Type B pancreatic cell (in vitro differentiated cells): ENCODE data around the gene CORO6. TPM values are rescaled to one million over a fixed set of nuclear protein-coding genes. Genes with fewer than 3 reads are reported as not detected.
A peak's percentile ranks its signal among the peaks of the same experiment; 100 is the strongest.

Experiments used
- DNase-seq: peaks from one replicate; pipeline ENCODE4 v3.0.0; 2021; ENCODE audit warnings: mixed read lengths; ENCODE audit not compliant: unreplicated experiment; ENCODE audit errors: extremely low spot score
- H3K27ac Mint-ChIP-seq: 2 replicates; pipeline ENCODE4 v1.8.0; 2021; ENCODE audit warnings: mild to moderate bottlenecking, mixed read lengths
- H3K27me3 Mint-ChIP-seq: 2 replicates; pipeline ENCODE4 v1.8.0; 2021; ENCODE audit warnings: mixed read lengths
- H3K36me3 Mint-ChIP-seq: 2 replicates; pipeline ENCODE4 v1.8.0; 2021; ENCODE audit warnings: mixed read lengths
- H3K4me1 Mint-ChIP-seq: one replicate; pipeline ENCODE4 v1.8.0; 2021; ENCODE audit warnings: mixed read lengths; ENCODE audit not compliant: unreplicated experiment
- H3K4me3 Mint-ChIP-seq: 2 replicates; pipeline ENCODE4 v1.8.0; 2021; ENCODE audit warnings: mild to moderate bottlenecking, mixed read lengths
- H3K9me3 Mint-ChIP-seq: 2 replicates; pipeline ENCODE4 v1.8.0; 2021; ENCODE audit warnings: mixed read lengths
- total RNA-seq: library from RNA; stranded (reverse); gene quantifications from 2 replicates; pipeline ENCODE4 v1.2.1, GENCODE V29; 2021; ENCODE audit warnings: low replicate concordance
- TF ChIP-seq, protein P1 (sequence below): fragments of 200-600 bp; sonication (generic); conservative IDR thresholded peaks from 2 replicates; pipeline ENCODE4 v1.5.0; 2021; ENCODE audit warnings: antibody characterized with exemption, mild to moderate bottlenecking

CORO6 gene
- total RNA-seq, 1 donor from 2014 or later, result 6.8 TPM

DNA sequence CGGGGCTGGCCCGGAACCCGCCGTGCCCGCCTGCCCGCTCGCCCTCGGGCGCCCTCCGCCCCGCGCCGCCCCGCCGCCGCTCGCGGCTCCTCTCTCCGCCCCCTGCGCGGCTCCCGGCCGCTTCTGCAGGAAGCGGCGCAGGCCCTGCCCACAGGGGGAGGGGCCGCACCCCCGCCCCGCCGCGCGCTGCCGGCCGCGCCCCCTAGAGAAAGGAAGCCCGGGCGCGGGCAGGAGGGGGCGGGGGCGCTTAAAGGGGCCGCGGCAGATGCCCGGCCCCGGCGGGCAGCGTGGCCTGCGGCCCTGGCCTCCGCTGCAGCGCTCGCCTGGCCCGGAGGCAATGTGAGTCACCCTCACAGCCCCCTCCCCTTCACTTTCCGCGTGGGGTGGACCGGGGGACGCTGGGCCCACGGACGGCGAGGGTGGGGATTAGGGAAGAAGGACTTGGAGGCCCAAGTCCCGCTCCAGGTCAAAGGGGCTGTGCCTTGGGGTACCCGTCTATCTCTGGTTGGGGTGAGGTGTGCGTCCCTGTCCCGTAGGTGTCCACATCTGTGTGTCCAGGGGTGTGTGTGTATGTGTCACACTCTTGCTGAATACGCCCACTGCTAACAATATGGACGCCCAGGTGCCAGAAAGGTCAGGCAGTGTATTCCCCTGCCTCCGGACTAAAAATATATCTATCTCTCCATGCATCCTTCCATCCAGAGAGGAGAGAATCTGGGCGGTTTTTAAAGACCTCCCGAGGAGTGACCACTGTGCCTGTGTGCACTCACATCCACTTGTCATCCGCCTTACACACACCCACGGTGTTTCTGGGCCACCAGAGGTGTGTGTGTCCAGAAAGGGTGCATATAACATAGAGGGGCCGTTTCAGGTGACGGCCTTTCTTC is 32.9 kb downstream of the CORO6 start, which contains the start of gene GIT1:
TSS of gene GIT1 (minus strand) at position 125 of the 887 bp plus-strand sequence. CDS start 270 bp downstream, outside the sequence.
- Mint-ChIP-seq H3K4me3 (peak within 1 kb of the TSS; percentile 92), H3K27ac (peak within 1 kb of the TSS; percentile 94), H3K9me3 (no peaks in the 10 kb centered on the region), H3K4me1 (peaks cover 23% of the 10 kb centered on the region), H3K36me3 (no peaks in the 10 kb centered on the region), H3K27me3 (no peaks in the 10 kb centered on the region)
- TF ChIP-seq, protein P1, sequence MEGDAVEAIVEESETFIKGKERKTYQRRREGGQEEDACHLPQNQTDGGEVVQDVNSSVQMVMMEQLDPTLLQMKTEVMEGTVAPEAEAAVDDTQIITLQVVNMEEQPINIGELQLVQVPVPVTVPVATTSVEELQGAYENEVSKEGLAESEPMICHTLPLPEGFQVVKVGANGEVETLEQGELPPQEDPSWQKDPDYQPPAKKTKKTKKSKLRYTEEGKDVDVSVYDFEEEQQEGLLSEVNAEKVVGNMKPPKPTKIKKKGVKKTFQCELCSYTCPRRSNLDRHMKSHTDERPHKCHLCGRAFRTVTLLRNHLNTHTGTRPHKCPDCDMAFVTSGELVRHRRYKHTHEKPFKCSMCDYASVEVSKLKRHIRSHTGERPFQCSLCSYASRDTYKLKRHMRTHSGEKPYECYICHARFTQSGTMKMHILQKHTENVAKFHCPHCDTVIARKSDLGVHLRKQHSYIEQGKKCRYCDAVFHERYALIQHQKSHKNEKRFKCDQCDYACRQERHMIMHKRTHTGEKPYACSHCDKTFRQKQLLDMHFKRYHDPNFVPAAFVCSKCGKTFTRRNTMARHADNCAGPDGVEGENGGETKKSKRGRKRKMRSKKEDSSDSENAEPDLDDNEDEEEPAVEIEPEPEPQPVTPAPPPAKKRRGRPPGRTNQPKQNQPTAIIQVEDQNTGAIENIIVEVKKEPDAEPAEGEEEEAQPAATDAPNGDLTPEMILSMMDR, result no peak
- DNase-seq, result peak; percentile 88

DNA sequence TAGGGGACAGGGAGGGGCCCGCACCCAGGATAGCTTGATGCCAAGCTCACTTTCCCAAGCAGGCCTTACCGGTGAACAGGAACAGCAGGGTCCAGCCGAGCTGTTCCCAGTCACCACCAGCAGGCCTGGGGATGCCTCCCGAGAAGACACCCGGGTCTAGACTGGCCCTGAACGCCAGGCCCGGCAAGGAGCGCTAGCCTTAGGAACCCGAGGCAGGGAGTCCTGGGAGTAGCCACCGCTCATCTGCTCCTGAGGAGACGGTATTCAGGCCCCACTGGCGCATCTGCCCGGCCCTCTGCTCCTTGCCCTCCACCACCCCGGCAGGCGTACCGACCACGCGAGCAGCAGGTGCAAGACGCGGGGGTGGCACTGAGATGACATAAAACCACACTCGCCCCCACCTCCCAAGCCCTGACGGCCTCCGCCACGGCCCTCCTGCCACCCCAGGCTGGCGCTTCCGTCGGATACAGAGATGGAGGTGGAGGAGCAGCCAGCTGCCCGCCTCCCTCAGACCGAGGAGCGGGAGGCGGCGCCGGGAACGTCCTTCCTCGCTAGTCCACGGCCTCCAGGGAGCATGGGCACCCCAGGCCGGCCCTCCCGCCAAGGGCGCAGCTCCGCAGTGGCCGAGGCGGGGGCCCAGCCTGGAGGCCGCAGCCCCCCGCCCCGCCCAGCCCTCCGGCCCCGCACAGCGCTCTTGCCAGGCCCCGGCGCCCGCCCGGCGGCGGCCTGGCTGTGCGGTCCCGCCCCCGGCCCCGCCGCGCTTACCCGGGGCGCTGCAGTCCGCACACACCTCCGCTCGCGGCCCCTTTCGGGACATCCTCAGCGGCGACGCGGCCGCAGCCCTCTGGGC is 33.9 kb downstream of the CORO6 start:
- no peaks in the 10 kb centered on the region for H3K9me3 Mint-ChIP-seq
- no peak for DNase-seq
- H3K4me3 Mint-ChIP-seq, result peak overlapping the region; percentile 92
- H3K4me1 Mint-ChIP-seq, result peaks cover 31% of the 10 kb centered on the region
- TF ChIP-seq, protein P1, result peak; percentile 37
- H3K27ac Mint-ChIP-seq, result peak overlapping the region; percentile 78
- H3K36me3 Mint-ChIP-seq, result no peaks in the 10 kb centered on the region
- H3K27me3 Mint-ChIP-seq, result no peaks in the 10 kb centered on the region

DNA sequence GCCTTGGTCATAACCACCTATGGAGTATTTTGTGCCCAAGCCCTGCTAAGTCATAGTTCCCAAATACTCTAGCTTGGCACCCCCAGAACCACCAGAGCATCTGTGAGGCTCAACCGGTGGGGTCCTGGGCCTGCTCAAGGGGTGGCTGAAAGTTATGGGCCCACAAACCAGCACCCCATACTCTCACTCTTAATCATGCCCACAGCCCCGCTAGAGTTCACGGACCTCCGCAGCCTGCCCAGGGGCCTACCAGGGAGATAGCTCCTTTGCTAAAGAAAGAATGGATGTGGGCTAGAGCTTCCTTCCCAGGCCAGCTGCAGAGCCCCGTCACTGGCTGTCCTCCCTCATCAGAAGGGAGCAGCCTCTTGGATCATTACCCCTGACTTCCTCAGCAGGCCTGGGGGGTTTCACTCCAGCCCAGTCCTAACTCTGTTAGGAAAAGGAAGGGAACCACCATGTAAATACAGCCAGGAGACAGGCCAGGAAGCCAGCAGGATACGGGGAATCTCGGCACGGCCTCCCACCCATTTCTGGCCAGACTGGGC is 34.6 kb downstream of the CORO6 start:
- Mint-ChIP-seq H3K9me3 (no peaks in the 10 kb centered on the region), H3K36me3 (no peaks in the 10 kb centered on the region), H3K27me3 (no peaks in the 10 kb centered on the region), H3K4me1 (peaks cover 31% of the 10 kb centered on the region), H3K27ac (peak overlapping the region; percentile 78), H3K4me3 (peak overlapping the region; percentile 92)
- no peak for DNase-seq
- TF ChIP-seq, protein P1, result no peak

DNA sequence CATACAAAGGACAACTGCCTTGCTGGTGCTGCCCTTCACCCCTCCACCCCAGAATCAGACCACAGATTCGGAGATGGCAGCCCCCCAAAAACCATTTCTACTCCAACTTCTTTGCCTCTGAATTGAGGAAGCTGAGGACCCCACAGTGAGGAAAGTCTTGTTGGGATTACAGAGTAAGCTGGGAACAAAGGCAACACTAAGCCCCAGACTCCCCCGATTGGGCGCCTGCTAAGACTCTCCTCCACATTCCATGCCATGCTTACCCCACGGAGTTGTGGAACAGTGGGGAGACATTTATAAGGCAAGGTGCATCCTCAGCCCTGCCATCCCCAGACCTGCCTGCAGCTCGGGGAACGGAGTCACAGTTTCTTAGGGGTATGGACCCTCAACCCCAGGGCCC is 35.1 kb downstream of the CORO6 start:
- Mint-ChIP-seq H3K36me3 (no peaks in the 10 kb centered on the region), H3K4me1 (peaks cover 31% of the 10 kb centered on the region), H3K9me3 (no peaks in the 10 kb centered on the region), H3K27me3 (no peaks in the 10 kb centered on the region), H3K4me3 (peak overlapping the region; percentile 92), H3K27ac (no peak overlapping the region)
- TF ChIP-seq, protein P1, result no peak
- DNase-seq, result no peak

DNA sequence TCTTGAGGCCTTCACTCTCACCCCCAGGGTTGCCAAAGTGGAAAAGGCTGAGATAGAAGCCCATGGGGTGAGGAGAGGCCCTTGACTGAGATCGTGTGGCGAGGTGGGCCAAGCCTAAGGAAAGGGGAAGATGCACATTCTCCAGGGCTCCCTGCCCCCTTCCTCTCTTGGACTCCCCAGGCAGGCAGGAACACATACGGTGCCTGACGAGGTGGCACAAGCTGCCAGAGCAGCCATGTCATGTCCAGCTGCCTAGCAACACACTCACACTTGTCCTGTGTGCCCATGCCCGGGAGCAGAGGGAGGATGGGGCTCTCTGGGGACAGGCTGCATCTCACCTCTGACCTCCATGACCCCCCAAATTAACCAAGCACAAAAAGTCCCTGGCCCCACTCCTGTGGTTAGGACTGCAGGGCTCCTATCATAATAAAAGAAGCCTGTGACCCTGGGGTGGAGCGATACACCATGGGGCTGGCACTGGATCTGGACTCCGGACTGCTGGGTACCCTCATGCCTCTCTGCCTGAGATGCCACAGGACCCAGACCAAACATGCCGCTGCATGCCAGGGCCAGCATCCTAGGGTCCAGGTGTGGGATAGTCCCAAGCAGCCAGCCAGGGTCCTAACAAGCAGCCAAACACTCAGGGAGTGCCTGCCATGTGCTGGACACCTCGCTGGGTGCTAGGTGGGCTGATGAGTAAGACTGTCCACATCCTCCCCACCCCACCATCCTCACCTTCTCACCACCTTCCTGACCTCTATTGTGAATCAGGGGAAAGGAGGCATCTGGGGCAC is 35.8 kb downstream of the CORO6 start:
- TF ChIP-seq, protein P1, result no peak
- H3K4me3 Mint-ChIP-seq, result peak overlapping the region; percentile 92
- no peaks in the 10 kb centered on the region for H3K36me3 Mint-ChIP-seq

More for the DNA sequence above, 35.8 kb downstream of the CORO6 start:
- DNase-seq, result no peak
- Mint-ChIP-seq H3K27me3 (no peaks in the 10 kb centered on the region), H3K4me1 (peaks cover 24% of the 10 kb centered on the region), H3K27ac (no peak overlapping the region), H3K9me3 (no peaks in the 10 kb centered on the region)
